ENCODE measurements around the gene RGL2. TPM values are rescaled to one million over a fixed set of nuclear protein-coding genes. Genes with fewer than 3 reads are reported as not detected.

RGL2 gene
- polyA plus RNA-seq, 1 donor (not counting 4 experiments of a cell fraction or from before 2014, with no cell fraction given): 33.6 TPM

GRCh38 chr6:33305052-33305451 is 6.3 kb upstream of the RGL2 start:
- Histone ChIP-seq H3K27me3 (ENCODE audit: control insufficient read depth, extremely low read depth, insufficient read depth, low read length) (no peaks in the 10 kb centered on the region), H3K4me3 (ENCODE audit: control insufficient read depth in 2 of 3, extremely low read depth in 1 of 3, insufficient read depth in 2 of 3, low read depth in 1 of 3, low read length in 3 of 3) (no peak overlapping the region), H3K9me1 (ENCODE audit: control insufficient read depth, extremely low read depth, insufficient read depth, low read length) (no peaks in the 10 kb centered on the region), H3K4me2 (ENCODE audit: control insufficient read depth, extremely low read depth, insufficient read depth, low read depth, low read length) (no peak overlapping the region), H3K36me3 (ENCODE audit: control insufficient read depth in 2 of 2, extremely low read depth in 1 of 2, insufficient read depth in 2 of 2, low read length in 2 of 2) (peaks cover 25% of the 10 kb centered on the region in 2 experiments), H3K4me1 (ENCODE audit: control insufficient read depth, extremely low read depth, insufficient read depth, low read length) (peaks cover 1% of the 10 kb centered on the region), H2AFZ (ENCODE audit: control insufficient read depth, low read length) (no peak overlapping the region), H4K20me1 (ENCODE audit: control insufficient read depth, extremely low read depth, insufficient read depth, low read length) (no peaks in the 10 kb centered on the region), H3K27ac (ENCODE audit: control insufficient read depth, insufficient read depth, low read length) (no peak overlapping the region), H3K79me2 (ENCODE audit: control insufficient read depth, insufficient read depth, low read length) (peaks cover 42% of the 10 kb centered on the region), H3K9ac (ENCODE audit: control insufficient read depth, extremely low read depth, insufficient read depth, low read length) (no peak overlapping the region), H3K9me3 (ENCODE audit: control insufficient read depth, low read depth, low read length) (no peaks in the 10 kb centered on the region)
- dilution Hi-C loops (cut with MboI; ENCODE audit: extremely low pct_ligation_motif_present, low sequenced_read_pairs): no loop called here
- no peak for DNase-seq (ENCODE audit: low read depth, low spot score)
- no peak for FAIRE-seq
- TF ChIP-seq EZH2 (IDR thresholded peaks at IDR 0.05; ENCODE audit: low read length) (no peak), CTCF (optimal IDR thresholded peaks at IDR 0.05 in 1 of 3, IDR thresholded peaks at IDR 0.05 in 1 of 3, conservative IDR thresholded peaks at IDR 0.05 in 1 of 3; ENCODE audit: extremely low read depth in 1 of 3, insufficient read depth in 2 of 3, low read length in 3 of 3) (no peak)

DNA sequence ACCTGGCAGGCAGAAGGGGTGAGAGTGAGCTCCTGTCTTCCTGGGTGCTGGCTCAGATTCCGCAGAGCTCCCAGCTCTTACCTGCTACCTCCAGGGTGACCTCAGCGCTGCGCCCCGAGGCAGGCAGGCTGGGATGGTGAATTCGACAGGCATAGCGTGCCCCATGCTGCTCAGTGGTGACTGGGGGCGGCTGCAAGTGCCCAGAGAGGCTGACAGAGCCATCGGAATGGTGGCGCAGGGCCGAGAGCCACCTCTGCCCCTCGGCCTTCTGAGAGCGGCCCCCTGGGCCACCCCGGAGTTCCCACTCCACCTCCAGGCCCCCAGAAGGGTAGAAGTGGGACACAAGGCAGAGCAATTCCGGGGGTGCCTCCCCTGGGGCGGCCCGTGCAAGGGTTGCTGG is 5.5 kb upstream of the RGL2 start:
- Histone ChIP-seq H3K36me3 (ENCODE audit: control insufficient read depth in 2 of 2, extremely low read depth in 1 of 2, insufficient read depth in 2 of 2, low read length in 2 of 2) (peaks cover 25% of the 10 kb centered on the region in 2 experiments), H2AFZ (ENCODE audit: control insufficient read depth, low read length) (no peak overlapping the region), H3K27me3 (ENCODE audit: control insufficient read depth, extremely low read depth, insufficient read depth, low read length) (no peaks in the 10 kb centered on the region), H3K4me2 (ENCODE audit: control insufficient read depth, extremely low read depth, insufficient read depth, low read depth, low read length) (no peak overlapping the region), H3K9me3 (ENCODE audit: control insufficient read depth, low read depth, low read length) (no peaks in the 10 kb centered on the region), H4K20me1 (ENCODE audit: control insufficient read depth, extremely low read depth, insufficient read depth, low read length) (no peaks in the 10 kb centered on the region), H3K79me2 (ENCODE audit: control insufficient read depth, insufficient read depth, low read length) (peaks cover 40% of the 10 kb centered on the region), H3K4me3 (ENCODE audit: control insufficient read depth in 2 of 3, extremely low read depth in 1 of 3, insufficient read depth in 2 of 3, low read depth in 1 of 3, low read length in 3 of 3) (no peak overlapping the region), H3K9ac (ENCODE audit: control insufficient read depth, extremely low read depth, insufficient read depth, low read length) (no peak overlapping the region), H3K27ac (ENCODE audit: control insufficient read depth, insufficient read depth, low read length) (no peak overlapping the region), H3K4me1 (ENCODE audit: control insufficient read depth, extremely low read depth, insufficient read depth, low read length) (peaks cover 3% of the 10 kb centered on the region), H3K9me1 (ENCODE audit: control insufficient read depth, extremely low read depth, insufficient read depth, low read length) (no peaks in the 10 kb centered on the region)
- dilution Hi-C loops (cut with MboI; ENCODE audit: extremely low pct_ligation_motif_present, low sequenced_read_pairs): no loop called here
- DNase-seq (ENCODE audit: low read depth, low spot score): no peak
- no peak for FAIRE-seq
- TF ChIP-seq EZH2 (IDR thresholded peaks at IDR 0.05; ENCODE audit: low read length) (no peak), CTCF (optimal IDR thresholded peaks at IDR 0.05 in 1 of 3, IDR thresholded peaks at IDR 0.05 in 1 of 3, conservative IDR thresholded peaks at IDR 0.05 in 1 of 3; ENCODE audit: extremely low read depth in 1 of 3, insufficient read depth in 2 of 3, low read length in 3 of 3) (no peak)
